T-helper 1 cell treated with Interleukin-12 subunit alpha and Interleukin-12 subunit beta and Interleukin-4 antibody, amounts not matched to agents 30 μg/mL and 1 μg/mL, for 36 hours (primary cell): ENCODE measurements around the gene MEDAG.

Source experiments
- H3K27ac Mint-ChIP-seq: one replicate; pipeline ENCODE4 v1.8.0; 2021; ENCODE audit warnings: mild to moderate bottlenecking, mixed read lengths
- H3K27me3 Mint-ChIP-seq: one replicate; pipeline ENCODE4 v1.8.0; 2021; ENCODE audit warnings: low read depth, mixed read lengths
- H3K36me3 Mint-ChIP-seq: one replicate; pipeline ENCODE4 v1.8.0; 2021; ENCODE audit warnings: low read depth, mixed read lengths
- H3K4me1 Mint-ChIP-seq: one replicate; pipeline ENCODE4 v1.8.0; 2021; ENCODE audit warnings: low read depth, mixed read lengths
- H3K4me3 Mint-ChIP-seq: one replicate; pipeline ENCODE4 v1.8.0; 2021; ENCODE audit warnings: mild to moderate bottlenecking, moderate library complexity, mixed read lengths
- H3K9me3 Mint-ChIP-seq: one replicate; pipeline ENCODE4 v1.8.0; 2021; ENCODE audit warnings: mixed read lengths

MEDAG gene

DNA sequence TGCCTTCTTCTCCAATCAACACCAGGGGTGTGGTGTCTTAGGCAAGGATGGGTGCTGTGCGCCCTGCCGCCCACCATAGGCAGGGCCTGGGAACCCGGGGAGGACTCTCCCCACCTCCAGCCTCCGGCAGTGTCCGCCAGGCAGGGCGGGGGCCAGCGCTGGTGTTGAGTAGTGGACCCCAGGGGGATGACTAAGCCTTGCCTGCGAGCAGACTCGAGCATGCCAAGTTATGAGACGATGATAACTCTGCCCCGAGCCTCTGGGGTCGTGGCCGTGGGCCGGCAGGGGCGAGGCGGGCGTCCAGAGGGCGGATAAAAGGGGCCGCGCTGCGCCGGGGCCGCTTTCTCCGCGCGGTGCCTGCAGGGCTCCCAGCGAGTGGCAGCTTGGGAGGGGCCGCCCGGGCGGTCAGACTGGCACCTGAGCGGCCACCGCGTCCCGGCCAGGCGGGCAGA, at the start of gene MEDAG:
Gene MEDAG, plus strand, starts transcription at position 340 of the 452 bp plus-strand sequence. CDS start 245 bp downstream, outside the sequence.
- Mint-ChIP-seq H3K4me1 (peaks cover 3% of the 10 kb centered on the region), H3K27me3 (peaks cover 80% of the 10 kb centered on the region), H3K9me3 (no peaks in the 10 kb centered on the region), H3K4me3 (no peak within 1 kb of the TSS), H3K27ac (no peak within 1 kb of the TSS), H3K36me3 (no peaks in the 10 kb centered on the region)

DNA sequence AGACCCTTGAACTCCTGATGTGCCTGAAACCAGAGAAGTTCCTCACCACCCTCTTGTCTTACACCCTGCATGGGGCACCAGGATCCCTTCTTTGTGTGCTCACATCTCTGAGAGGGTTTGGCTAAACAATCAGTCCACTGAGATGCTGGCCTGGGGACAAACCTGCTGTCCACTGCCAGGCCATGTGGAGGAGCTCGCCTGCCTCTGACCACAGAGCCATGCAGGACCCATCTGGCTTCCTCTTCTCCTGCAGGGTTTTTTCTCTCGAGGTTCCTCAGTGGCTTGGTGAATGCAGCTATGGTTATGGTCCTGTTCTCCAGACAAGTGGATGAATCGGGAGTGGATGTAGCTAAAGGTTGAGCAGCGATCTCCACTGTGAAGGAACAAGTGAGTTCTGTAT, 49.1 kb upstream of the MEDAG start:
- H3K27ac Mint-ChIP-seq: no peak overlapping the region
- no peaks in the 10 kb centered on the region for H3K4me1 Mint-ChIP-seq
- H3K27me3 Mint-ChIP-seq: peaks cover 16% of the 10 kb centered on the region
- no peak overlapping the region for H3K4me3 Mint-ChIP-seq
- no peaks in the 10 kb centered on the region for H3K9me3 Mint-ChIP-seq
- no peaks in the 10 kb centered on the region for H3K36me3 Mint-ChIP-seq

DNA sequence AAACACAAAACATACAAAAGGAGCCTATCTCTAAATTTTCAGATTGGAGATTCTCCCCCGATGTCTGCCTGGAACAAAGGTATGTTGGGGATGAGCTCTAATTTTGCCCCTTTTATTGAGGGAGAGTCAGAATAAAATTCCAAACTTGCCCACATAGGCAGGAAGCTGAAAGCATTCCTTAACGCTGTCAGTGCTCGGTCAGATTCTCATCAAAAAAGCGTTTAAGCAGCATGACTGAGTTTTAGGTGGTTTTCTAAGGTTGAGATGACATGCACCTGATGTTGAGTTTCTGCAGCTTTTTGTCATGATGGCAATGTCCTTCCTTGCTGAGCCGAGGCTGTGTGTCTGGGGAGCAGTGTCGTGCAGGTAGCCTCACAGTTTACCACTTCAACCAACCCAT, 48.4 kb upstream of the MEDAG start:
- no peak overlapping the region for H3K4me3 Mint-ChIP-seq
- peaks cover 13% of the 10 kb centered on the region for H3K27me3 Mint-ChIP-seq
- H3K36me3 Mint-ChIP-seq: no peaks in the 10 kb centered on the region
- no peaks in the 10 kb centered on the region for H3K4me1 Mint-ChIP-seq
- no peak overlapping the region for H3K27ac Mint-ChIP-seq
- no peaks in the 10 kb centered on the region for H3K9me3 Mint-ChIP-seq

DNA sequence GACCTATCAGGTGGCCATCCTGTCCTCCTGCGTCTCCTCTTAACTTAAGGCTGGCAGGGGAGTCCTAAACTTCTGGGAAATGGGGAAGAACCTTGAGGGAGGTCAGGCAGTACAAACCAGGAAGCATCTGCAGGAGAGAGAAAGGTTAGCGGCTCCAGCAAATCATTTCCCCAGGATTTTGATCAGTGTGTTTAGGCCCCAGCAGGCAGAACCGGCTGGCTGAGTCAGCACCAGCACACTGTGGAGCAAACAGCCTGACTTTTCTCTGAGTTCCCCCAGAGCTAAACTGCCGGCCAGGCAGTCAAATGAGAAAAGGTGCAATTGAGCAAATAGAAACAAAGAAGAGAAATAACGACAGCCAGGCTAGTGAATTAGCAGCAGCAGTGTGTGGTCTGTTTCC, 46.7 kb upstream of the MEDAG start:
- Mint-ChIP-seq H3K36me3 (no peaks in the 10 kb centered on the region), H3K27ac (no peak overlapping the region), H3K9me3 (no peaks in the 10 kb centered on the region), H3K4me1 (no peaks in the 10 kb centered on the region), H3K4me3 (no peak overlapping the region), H3K27me3 (peaks cover 10% of the 10 kb centered on the region)

DNA sequence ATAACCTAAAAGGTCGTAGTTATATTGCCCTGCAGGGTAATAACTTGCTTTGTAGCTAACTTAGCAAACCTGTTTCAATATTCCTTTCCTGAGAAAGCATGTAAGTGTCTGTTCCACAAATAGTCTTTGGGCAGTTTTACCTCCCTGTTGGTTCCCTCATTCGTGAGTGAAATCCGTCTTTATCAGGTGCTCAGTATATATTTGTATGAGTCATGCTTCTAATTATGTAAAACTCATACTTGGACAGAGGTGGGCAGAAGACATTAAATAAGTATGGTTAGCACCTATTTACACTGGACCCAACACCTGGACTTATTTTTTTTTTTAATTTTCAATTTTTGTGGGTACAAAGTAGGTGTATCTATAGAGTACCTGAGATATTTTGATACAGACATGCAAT, 44.9 kb upstream of the MEDAG start:
- Mint-ChIP-seq H3K36me3 (no peaks in the 10 kb centered on the region), H3K4me1 (no peaks in the 10 kb centered on the region), H3K9me3 (no peaks in the 10 kb centered on the region), H3K27ac (no peak overlapping the region), H3K4me3 (no peak overlapping the region), H3K27me3 (peaks cover 15% of the 10 kb centered on the region)

DNA sequence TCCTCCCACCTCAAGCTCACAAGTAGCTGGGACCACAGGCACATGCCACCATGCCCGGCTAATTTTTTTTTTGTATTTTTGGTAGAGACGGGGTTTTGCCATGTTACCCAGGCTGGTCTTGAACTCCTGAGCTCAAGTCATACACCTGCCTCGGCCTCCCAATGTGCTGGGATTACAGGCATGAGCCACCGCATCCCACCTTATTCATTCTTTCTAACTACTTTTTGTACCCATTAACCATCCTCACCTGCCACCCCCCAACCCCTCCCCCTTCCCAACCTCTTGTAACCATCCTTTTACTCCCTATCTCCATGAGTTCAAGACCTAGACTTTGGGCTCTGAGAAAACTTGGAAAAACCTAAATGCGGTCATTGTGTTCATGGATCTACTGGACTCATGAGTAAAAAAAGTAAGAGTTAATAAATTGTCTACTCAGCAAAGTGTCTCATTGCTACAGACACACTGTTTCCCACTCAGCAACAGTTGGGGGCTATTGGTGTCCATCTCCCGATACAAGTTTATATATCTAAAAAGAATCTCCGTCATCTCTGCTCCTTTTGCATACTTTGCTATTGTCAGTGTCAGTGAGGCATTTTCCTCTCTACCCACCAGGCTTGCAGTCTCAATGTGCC, 44.1 kb upstream of the MEDAG start:
- no peaks in the 10 kb centered on the region for H3K9me3 Mint-ChIP-seq
- H3K36me3 Mint-ChIP-seq: no peaks in the 10 kb centered on the region
- no peak overlapping the region for H3K27ac Mint-ChIP-seq
- no peaks in the 10 kb centered on the region for H3K4me1 Mint-ChIP-seq
- no peak overlapping the region for H3K4me3 Mint-ChIP-seq
- H3K27me3 Mint-ChIP-seq: peaks cover 18% of the 10 kb centered on the region

DNA sequence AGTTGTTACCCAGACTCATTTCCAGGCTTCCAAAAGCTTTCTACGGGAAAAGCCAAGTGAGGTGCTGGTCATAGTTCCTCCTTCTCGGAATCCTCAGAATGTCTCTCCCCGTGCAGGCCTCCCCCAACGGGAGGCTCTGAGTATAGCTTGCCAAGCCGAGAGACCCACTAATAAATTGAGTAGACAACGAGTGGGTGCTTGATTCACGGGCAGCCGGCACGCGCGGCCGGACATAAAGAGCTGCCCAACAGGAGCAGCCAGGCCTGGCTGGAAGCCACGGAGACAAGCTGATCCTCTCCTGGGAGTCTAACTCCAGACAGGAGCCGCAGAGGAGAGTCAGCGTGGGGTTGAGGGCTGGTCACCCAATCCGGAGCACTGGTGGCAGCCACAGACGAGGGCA, 43.4 kb upstream of the MEDAG start:
- Mint-ChIP-seq H3K4me3 (no peak overlapping the region), H3K27me3 (peaks cover 12% of the 10 kb centered on the region), H3K27ac (no peak overlapping the region), H3K9me3 (no peaks in the 10 kb centered on the region), H3K36me3 (no peaks in the 10 kb centered on the region), H3K4me1 (no peaks in the 10 kb centered on the region)

DNA sequence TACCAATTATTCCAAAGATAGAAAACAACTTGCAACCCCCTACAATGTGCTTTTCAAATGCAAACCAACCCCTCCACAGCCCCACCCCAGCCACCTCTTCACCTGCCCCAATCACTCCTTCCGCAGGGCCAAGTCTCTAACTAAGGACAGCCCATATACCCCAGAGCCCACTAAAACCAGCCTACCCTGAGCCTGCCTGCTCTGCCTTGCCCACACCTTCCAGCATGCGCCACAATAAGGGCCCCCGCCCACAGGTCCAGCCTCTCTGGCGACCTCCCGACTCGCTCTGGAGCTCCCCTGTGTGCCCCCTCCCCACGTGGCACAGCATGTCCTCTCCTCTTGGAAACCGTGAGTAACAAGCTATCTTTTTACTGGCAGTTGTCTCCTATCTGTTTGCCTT, 42.8 kb upstream of the MEDAG start:
- Mint-ChIP-seq H3K27me3 (peaks cover 9% of the 10 kb centered on the region), H3K9me3 (no peaks in the 10 kb centered on the region), H3K4me3 (no peak overlapping the region), H3K36me3 (no peaks in the 10 kb centered on the region), H3K27ac (no peak overlapping the region), H3K4me1 (no peaks in the 10 kb centered on the region)

DNA sequence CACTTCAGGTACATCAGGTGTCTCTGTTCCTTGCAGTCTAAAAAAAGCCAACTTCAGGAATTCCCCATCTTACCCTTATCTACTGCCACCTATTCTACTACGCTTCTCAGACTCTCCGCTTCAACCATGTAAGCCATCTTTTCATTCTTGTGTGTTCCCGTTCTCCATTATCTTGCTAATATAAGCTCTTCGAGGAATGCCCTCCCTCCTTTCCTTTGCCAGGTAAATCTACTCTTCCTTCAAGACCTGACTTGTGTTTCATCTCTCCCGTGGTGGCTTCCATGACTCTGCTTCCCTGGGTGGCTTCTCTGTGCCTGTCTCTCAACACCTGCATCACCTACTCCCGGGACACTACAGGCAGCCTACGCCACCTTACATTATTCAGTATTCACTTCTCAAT, 42.3 kb upstream of the MEDAG start:
- no peak overlapping the region for H3K27ac Mint-ChIP-seq
- no peak overlapping the region for H3K4me3 Mint-ChIP-seq
- H3K9me3 Mint-ChIP-seq: no peaks in the 10 kb centered on the region
- no peaks in the 10 kb centered on the region for H3K4me1 Mint-ChIP-seq
- peaks cover 9% of the 10 kb centered on the region for H3K27me3 Mint-ChIP-seq
- no peaks in the 10 kb centered on the region for H3K36me3 Mint-ChIP-seq

DNA sequence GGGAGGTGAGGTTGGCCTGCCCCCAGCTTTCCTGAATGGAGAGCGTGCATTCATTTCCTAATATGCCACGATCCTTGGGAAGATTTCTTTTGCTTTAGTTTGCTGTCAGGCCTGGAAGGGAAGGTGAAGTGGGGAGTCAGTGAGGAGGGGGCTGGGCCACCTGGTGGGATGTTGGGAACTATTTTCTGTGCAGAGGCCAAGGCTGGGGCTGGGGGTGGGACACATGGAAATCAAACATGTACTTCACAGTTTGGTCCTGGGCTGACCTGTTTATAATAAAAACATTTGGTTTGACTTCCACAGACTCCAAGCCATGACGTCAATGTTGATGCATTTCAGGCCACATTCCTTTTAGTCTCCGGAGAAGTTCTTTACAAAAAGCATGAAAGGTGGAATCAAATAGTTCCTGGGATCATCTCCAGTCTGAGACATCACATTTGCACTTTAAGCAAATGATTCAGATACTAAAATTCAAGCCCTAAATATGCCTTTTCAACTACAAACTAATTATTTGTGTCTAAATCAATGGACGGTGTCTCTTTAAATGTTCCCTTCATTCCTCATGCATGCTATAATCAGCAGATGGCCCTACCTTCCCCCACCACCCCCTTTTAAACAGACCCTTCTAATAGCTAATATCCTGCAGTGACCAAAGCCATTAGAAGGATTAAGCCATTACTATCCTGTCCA, 41.5 kb upstream of the MEDAG start:
- no peak overlapping the region for H3K4me3 Mint-ChIP-seq
- H3K27me3 Mint-ChIP-seq: peaks cover 9% of the 10 kb centered on the region
- H3K4me1 Mint-ChIP-seq: no peaks in the 10 kb centered on the region
- no peak overlapping the region for H3K27ac Mint-ChIP-seq
- H3K36me3 Mint-ChIP-seq: no peaks in the 10 kb centered on the region
- H3K9me3 Mint-ChIP-seq: no peaks in the 10 kb centered on the region

DNA sequence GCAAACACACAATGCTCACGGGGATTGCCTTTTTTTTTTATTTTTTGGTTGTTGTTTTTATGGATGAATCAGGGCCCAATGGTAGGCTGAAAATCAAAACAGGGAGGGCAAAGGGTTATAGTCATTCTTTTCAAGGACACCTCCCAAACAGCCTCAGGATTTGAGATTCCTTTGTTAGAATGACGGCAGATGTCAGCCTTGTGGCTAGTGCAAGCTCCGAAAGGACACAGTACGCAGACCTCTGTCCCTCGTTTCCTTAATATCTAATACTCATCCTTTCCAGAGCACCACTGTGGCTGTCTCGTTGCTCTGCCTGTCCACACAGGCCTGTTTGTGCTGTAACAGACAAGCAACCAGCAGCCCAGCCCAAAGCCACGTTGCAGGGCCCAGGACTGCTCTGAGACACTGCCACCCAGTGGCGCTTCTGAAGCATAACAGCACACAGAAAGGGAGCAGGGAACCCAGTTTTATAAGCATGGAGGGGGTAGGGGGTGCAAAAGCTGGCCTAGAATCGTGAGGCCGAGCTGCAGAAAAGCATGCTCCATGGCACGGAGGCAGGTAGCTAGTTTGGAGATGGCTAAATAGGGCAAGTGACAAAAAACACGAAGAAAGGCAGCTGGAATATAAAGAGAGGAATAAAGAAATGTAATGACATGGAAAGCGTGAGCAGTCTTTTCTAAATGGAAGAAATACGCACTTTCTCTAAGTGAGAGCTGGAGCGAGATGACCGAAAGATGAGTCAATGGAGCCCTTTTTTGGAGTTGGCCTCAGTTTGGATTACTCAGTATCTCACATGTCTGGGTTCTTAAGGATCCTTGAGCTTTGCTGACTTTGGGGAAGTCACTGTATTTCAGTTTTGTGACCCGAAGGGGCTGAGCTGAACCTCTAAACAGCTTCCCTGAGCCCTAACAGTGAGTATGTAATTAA, 40.7 kb upstream of the MEDAG start:
- Mint-ChIP-seq H3K9me3 (no peaks in the 10 kb centered on the region), H3K4me1 (no peaks in the 10 kb centered on the region), H3K4me3 (no peak overlapping the region), H3K27me3 (peaks cover 10% of the 10 kb centered on the region), H3K27ac (no peak overlapping the region), H3K36me3 (no peaks in the 10 kb centered on the region)

DNA sequence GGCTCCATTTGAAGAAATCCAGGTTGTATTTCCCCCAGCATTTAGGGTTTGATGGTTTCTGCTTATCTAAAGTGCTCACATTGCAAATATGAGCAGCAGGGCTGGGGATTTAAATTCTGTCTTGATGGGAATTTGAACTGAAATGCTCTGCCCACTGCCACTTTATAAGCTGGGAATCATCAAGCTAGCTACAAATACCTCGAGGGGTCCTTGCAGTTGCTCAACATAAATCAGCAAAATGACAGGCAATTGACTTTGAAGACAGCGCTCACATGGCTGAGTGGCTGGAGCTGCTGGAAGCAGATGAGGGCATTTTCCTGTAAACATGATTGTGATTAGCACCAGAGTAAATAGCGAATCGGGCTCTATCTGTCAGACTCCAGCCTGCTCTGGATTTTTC, 39.4 kb upstream of the MEDAG start:
- Mint-ChIP-seq H3K27ac (no peak overlapping the region), H3K27me3 (peaks cover 15% of the 10 kb centered on the region), H3K9me3 (no peaks in the 10 kb centered on the region), H3K4me1 (peaks cover 3% of the 10 kb centered on the region), H3K36me3 (no peaks in the 10 kb centered on the region), H3K4me3 (no peak overlapping the region)

DNA sequence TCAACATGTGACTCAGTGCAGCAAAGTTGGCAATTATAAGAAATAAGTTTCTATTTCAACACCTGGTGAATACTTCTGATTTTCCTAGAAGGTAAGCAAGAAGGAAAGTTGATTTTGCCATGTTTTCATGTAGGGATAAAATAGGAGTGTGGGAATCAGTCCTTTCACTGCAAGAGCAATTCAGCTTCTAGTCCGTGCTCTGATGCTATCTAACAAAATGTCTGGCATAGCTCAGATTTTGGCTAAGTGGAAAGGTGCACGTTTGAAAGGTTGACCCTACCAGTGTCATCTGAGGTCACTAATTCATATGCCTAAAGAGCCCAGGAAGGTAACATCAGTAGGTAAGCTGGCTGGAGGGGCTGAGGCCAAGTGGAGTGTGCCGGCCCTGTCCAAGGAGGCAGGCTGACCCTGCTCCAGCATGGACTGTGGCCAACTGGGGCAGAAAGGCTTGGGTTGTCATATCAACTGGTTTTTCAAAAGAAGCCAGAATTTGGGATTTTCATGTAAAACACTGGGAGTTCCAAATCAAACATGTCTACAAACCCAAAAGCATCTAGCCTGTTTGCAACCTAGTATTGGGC, 38.9 kb upstream of the MEDAG start:
- Mint-ChIP-seq H3K36me3 (no peaks in the 10 kb centered on the region), H3K27ac (no peak overlapping the region), H3K9me3 (no peaks in the 10 kb centered on the region), H3K4me1 (peaks cover 3% of the 10 kb centered on the region), H3K4me3 (no peak overlapping the region), H3K27me3 (peaks cover 15% of the 10 kb centered on the region)

DNA sequence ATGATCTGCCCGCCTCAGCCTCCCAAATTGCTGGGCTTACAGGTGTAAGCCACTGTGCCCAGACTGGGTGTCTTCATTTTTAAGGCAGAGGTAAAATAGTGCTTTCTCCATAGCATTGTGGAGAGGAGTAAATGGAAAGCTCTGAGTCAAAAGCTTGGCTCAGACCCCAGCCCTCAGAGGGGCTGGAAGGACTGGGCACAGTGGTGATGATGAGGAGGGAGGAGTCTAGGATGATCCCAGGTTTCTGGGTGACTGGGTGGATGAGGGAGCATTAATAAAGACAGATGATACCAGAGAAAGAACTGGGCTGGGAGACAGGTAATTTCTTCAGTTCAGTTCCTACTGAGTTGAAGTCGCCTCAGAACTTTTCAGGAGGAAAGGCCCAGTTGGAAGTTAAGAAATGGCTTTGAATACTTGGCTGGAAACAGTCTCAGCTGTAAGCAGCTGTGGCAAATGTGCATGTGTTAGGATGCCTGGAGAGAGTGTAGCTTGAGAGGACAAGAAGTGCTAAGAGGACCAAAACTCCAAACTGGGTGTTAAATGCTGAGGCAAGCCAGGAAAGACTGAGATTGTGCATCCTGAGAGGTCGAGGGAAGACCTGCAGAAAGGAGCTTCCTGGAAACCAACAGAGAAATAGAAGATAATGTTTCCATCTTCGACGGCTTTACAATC, 37.1 kb upstream of the MEDAG start:
- Mint-ChIP-seq H3K27ac (no peak overlapping the region), H3K4me3 (no peak overlapping the region)

More for the DNA sequence above, 37.1 kb upstream of the MEDAG start:
- Mint-ChIP-seq H3K27me3 (peaks cover 15% of the 10 kb centered on the region), H3K4me1 (peaks cover 3% of the 10 kb centered on the region), H3K9me3 (no peaks in the 10 kb centered on the region), H3K36me3 (no peaks in the 10 kb centered on the region)
